Stimulated activated CD8-positive, alpha-beta memory T cell treated with anti-CD3 and anti-CD28 coated beads, Interleukin-4, amount 100 ng/mL, for 4 hours (primary cell): Measurements from ENCODE around the gene GTF3C5.
"Not testable (repeated sequence)": the region's sequence is repeated elsewhere in the genome, so short reads cannot be mapped to it uniquely, and the experiment has no call there.

Source experiments
- DNase-seq, 2 donors: peaks; one replicate each; pipeline ENCODE4 v3.0.0-alpha.2; 2020; ENCODE audit warnings: low read depth in 2 of 2, low spot score in 1 of 2

The GTF3C5 gene

GRCh38 chr9:133028221-133028620, 2.6 kb upstream of the GTF3C5 start:
- no peak for DNase-seq

- no peak for DNase-seq
Observed at GRCh38 chr9:133029994-133030316, 842 bp upstream of the GTF3C5 start.

- no peak for DNase-seq
Observed at GRCh38 chr9:133031130-133031422, 279 bp downstream of the GTF3C5 start.

- no peak for DNase-seq
Observed at GRCh38 chr9:133031496-133031911, 707 bp downstream of the GTF3C5 start.

GRCh38 chr9:133032171-133032570, 1.4 kb downstream of the GTF3C5 start:
- no peak for DNase-seq

- DNase-seq: no peak
Observed at GRCh38 chr9:133035669-133036068, 4.9 kb downstream of the GTF3C5 start.

- no peak for DNase-seq
Observed at GRCh38 chr9:133037775-133038515, 7.1 kb downstream of the GTF3C5 start.

- DNase-seq: not testable (repeated sequence)
Observed at GRCh38 chr9:133040892-133041479, 10.2 kb downstream of the GTF3C5 start.

GRCh38 chr9:133041958-133042357, 11.2 kb downstream of the GTF3C5 start:
- DNase-seq: no peak

- no peak for DNase-seq
Observed at GRCh38 chr9:133042676-133043075, 11.9 kb downstream of the GTF3C5 start.

GRCh38 chr9:133043449-133044035, 12.7 kb downstream of the GTF3C5 start:
- no peak for DNase-seq

- no peak for DNase-seq
Observed at GRCh38 chr9:133044125-133044524, 13.3 kb downstream of the GTF3C5 start.

GRCh38 chr9:133044661-133045060, 13.9 kb downstream of the GTF3C5 start:
- no peak for DNase-seq

GRCh38 chr9:133045132-133045531, 14.3 kb downstream of the GTF3C5 start:
- DNase-seq: no peak

GRCh38 chr9:133046196-133046899, 15.6 kb downstream of the GTF3C5 start:
- DNase-seq: no peak

- no peak for DNase-seq
Observed at GRCh38 chr9:133046900-133047295, 16.1 kb downstream of the GTF3C5 start.

- DNase-seq: no peak
Observed at GRCh38 chr9:133048595-133048994, 17.8 kb downstream of the GTF3C5 start.

GRCh38 chr9:133049043-133049442, 18.2 kb downstream of the GTF3C5 start:
- DNase-seq: no peak

GRCh38 chr9:133050142-133050541, 19.3 kb downstream of the GTF3C5 start:
- DNase-seq: no peak

- no peak for DNase-seq
Observed at GRCh38 chr9:133050781-133051180, 20.0 kb downstream of the GTF3C5 start.

GRCh38 chr9:133051281-133051900, 20.6 kb downstream of the GTF3C5 start:
- DNase-seq: no peak
